HG02678 (cell line): ENCODE results near the gene JTB.
"Not testable (repeated sequence)": the region's sequence is repeated elsewhere in the genome, so short reads cannot be mapped to it uniquely, and the experiment has no call there.

Experiments
- ATAC-seq: cut with Tn5 transposase; IDR thresholded peaks from one replicate; pipeline ENCODE4 v1.9.1; 2021; ENCODE audit warnings: mild to moderate bottlenecking, moderate library complexity; ENCODE audit not compliant: unreplicated experiment

JTB gene

GRCh38 chr1:153977250-153978240 lies at the start of gene JTB:
Gene JTB (minus strand): TSS chr1:153977674. CDS start chr1:153977252, 422 bp downstream.
- peak; percentile 83 for ATAC-seq

- no peak for ATAC-seq
These were observed 42.5 kb upstream of the JTB start for GRCh38 chr1:154019940-154020339.

- no peak for ATAC-seq
These were observed 41.8 kb upstream of the JTB start for GRCh38 chr1:154019269-154019668.

- no peak for ATAC-seq
These were observed 36.9 kb upstream of the JTB start for GRCh38 chr1:154014154-154014907.

GRCh38 chr1:154012543-154012942 lies 35.1 kb upstream of the JTB start:
- not testable (repeated sequence) for ATAC-seq

- ATAC-seq: no peak
These were observed 34.7 kb upstream of the JTB start for GRCh38 chr1:154012129-154012528.

- ATAC-seq: no peak
These were observed 28.7 kb upstream of the JTB start for GRCh38 chr1:154006136-154006535.

GRCh38 chr1:154000420-154000819 lies 22.9 kb upstream of the JTB start:
- ATAC-seq: no peak

- not testable (repeated sequence) for ATAC-seq
These were observed 19.4 kb upstream of the JTB start for GRCh38 chr1:153996882-153997281.

GRCh38 chr1:153995640-153996039 lies 18.2 kb upstream of the JTB start:
- no peak for ATAC-seq

- ATAC-seq: no peak
These were observed 17.7 kb upstream of the JTB start for GRCh38 chr1:153995202-153995601.

GRCh38 chr1:153991806-153992205 lies 14.3 kb upstream of the JTB start:
- no peak for ATAC-seq

- no peak for ATAC-seq
These were observed 13.7 kb upstream of the JTB start for GRCh38 chr1:153991151-153991630.

GRCh38 chr1:153990468-153991150 lies 13.1 kb upstream of the JTB start, which contains the start of gene RPS27:
Gene RPS27 (plus strand): TSS chr1:153990762. CDS start chr1:153990797, 35 bp downstream.
- peak; percentile 72 for ATAC-seq

GRCh38 chr1:153987621-153988020 lies 10.1 kb upstream of the JTB start:
- no peak for ATAC-seq

GRCh38 chr1:153985941-153986761 lies 8.7 kb upstream of the JTB start, which contains the start of gene RAB13:
Gene RAB13 (minus strand): TSS chr1:153986339. CDS start chr1:153986236, 103 bp downstream.
- no peak for ATAC-seq

GRCh38 chr1:153985341-153985912 lies 8.0 kb upstream of the JTB start:
- ATAC-seq: no peak

- no peak for ATAC-seq
These were observed 6.8 kb upstream of the JTB start for GRCh38 chr1:153984123-153984894.

GRCh38 chr1:153981735-153982134 lies 4.3 kb upstream of the JTB start:
- ATAC-seq: not testable (repeated sequence)
